ENCODE data around the gene DIS3L.
"Not testable (repeated sequence)": the region's sequence is repeated elsewhere in the genome, so short reads cannot be mapped to it uniquely, and the experiment has no call there.

DIS3L gene

GRCh38 chr15:66278671-66279070 lies 14.7 kb upstream of the DIS3L start:
- DNase-seq = no peak

GRCh38 chr15:66284271-66284670 lies 9.1 kb upstream of the DIS3L start:
- no peak for DNase-seq

GRCh38 chr15:66285533-66286280 lies 7.7 kb upstream of the DIS3L start:
- DNase-seq = no peak

- no peak for DNase-seq
These were observed 5.8 kb upstream of the DIS3L start for GRCh38 chr15:66287461-66288057.

GRCh38 chr15:66288093-66288492 lies 5.3 kb upstream of the DIS3L start:
- no peak for DNase-seq

- DNase-seq = no peak
These were observed 4.7 kb upstream of the DIS3L start for GRCh38 chr15:66288551-66289185.

GRCh38 chr15:66290007-66290406 lies 3.4 kb upstream of the DIS3L start:
- no peak for DNase-seq

- DNase-seq = no peak
These were observed 2.9 kb upstream of the DIS3L start for GRCh38 chr15:66290518-66290917.

- DNase-seq = no peak
These were observed 1.4 kb upstream of the DIS3L start for GRCh38 chr15:66291816-66292570.

- peak; percentile 2 for DNase-seq
These were observed 573 bp upstream of the DIS3L start for GRCh38 chr15:66292571-66293418.

- no peak for DNase-seq
These were observed 976 bp downstream of the DIS3L start for GRCh38 chr15:66294157-66294931.

GRCh38 chr15:66294932-66295235 lies 1.5 kb downstream of the DIS3L start:
- no peak for DNase-seq

- DNase-seq = no peak
These were observed 2.8 kb downstream of the DIS3L start for GRCh38 chr15:66296186-66296585.

GRCh38 chr15:66298803-66299251 lies 5.5 kb downstream of the DIS3L start:
- no peak for DNase-seq

GRCh38 chr15:66302489-66303278 lies 9.3 kb downstream of the DIS3L start:
- no peak for DNase-seq

- not testable (repeated sequence) for DNase-seq
These were observed 11.1 kb downstream of the DIS3L start for GRCh38 chr15:66304425-66304824.

GRCh38 chr15:66306381-66306780 lies 13.0 kb downstream of the DIS3L start:
- DNase-seq = no peak

GRCh38 chr15:66308531-66308930 lies 15.2 kb downstream of the DIS3L start:
- DNase-seq = no peak

- no peak for DNase-seq
These were observed 16.5 kb downstream of the DIS3L start for GRCh38 chr15:66309828-66310227.

- no peak for DNase-seq
These were observed 17.4 kb downstream of the DIS3L start for GRCh38 chr15:66310786-66311185.

- no peak for DNase-seq
These were observed 18.8 kb downstream of the DIS3L start for GRCh38 chr15:66312144-66312543.

All from stimulated activated CD4-positive, alpha-beta T cell treated with anti-CD3 and anti-CD28 coated beads, Interleukin-4, amount 100 ng/mL, for 1 hour (primary cell).